ENCODE data around the gene MRTFA. TPM values are rescaled to one million over a fixed set of nuclear protein-coding genes. Genes with fewer than 3 reads are reported as not detected.

The MRTFA gene
- total and polyA plus RNA-seq, 9 of the 15 experiments (the other 6 are each of a cell fraction or from before 2014, with no cell fraction given) = 0.84 to 21.1 (median 3.7) TPM

GRCh38 chr22:40432625-40433024 lies 203.9 kb downstream of the MRTFA start:
- ATAC-seq (no peak), DNase-seq (ENCODE audit: extremely low read depth in 1 of 4, low spot score in 3 of 4) (no peak), FAIRE-seq (no peak)
- POLR2A ChIA-PET = no interaction called here
- 81% methylated on average over 2 of the region's 2 CpGs for WGBS (ENCODE audit: insufficient coverage, low coverage, missing lambda C conversion rate)
- H3K9me3 ChIP-seq (replicated peaks; ENCODE audit: control insufficient read depth, insufficient read depth, low read depth, low read length) = no peaks in the 10 kb centered on the region
- no peaks in the 10 kb centered on the region for H3K9me1 ChIP-seq (ENCODE audit: control insufficient read depth, insufficient read depth, low read length)
- H2AFZ ChIP-seq (ENCODE audit: low read depth, low read length) = no peak overlapping the region
- peaks cover 0 to 20% of the 10 kb centered on the region in 2 experiments; a peak in 4 of 5 replicates for H3K4me1 ChIP-seq (replicated peaks in 1 of 2; ENCODE audit: control insufficient read depth in 2 of 2, insufficient read depth in 2 of 2, low read length in 2 of 2)
- no peak overlapping the region for H3K27ac ChIP-seq (ENCODE audit: extremely low read depth, low read depth, low read length)
- H3K79me2 ChIP-seq (ENCODE audit: control insufficient read depth, insufficient read depth, low read length) = peaks cover under 1% of the 10 kb centered on the region; the same call in 1 of the 3 replicates
- H3K9ac ChIP-seq (ENCODE audit: insufficient read depth in 1 of 2, low read depth in 2 of 2, low read length in 2 of 2) = no peak overlapping the region
- no peaks in the 10 kb centered on the region for H3K27me3 ChIP-seq (ENCODE audit: control insufficient read depth in 2 of 2, insufficient read depth in 2 of 2, low read length in 2 of 2)
- H3K36me3 ChIP-seq (ENCODE audit: control insufficient read depth, insufficient read depth, low read length) = peaks cover 42% of the 10 kb centered on the region; the same call in 2 of the 3 replicates
- CTCF ChIA-PET (ENCODE audit: low intra/inter-chr PET ratio) = no interaction called here
- intact Hi-C loops (cut with micrococcal nuclease) (no loop called here), in situ Hi-C loops (cut with MboI) (loop anchor here (5.0 to 10.0 kb wide), 2 partner anchors 55 to 212 kb away; no protein-coding TSS in a partner anchor)
- 0 out of 2 replicates have a peak, but pooled peaks cover 3% of the 10 kb centered on the region for H4K20me1 ChIP-seq (replicated peaks; ENCODE audit: control insufficient read depth, insufficient read depth, low read length)
- no TSS peak for BruUV-seq (replicated peaks)
- H3K4me2 ChIP-seq (ENCODE audit: insufficient read depth, low read length) = no peak overlapping the region
- no peak overlapping the region for H3K4me3 ChIP-seq
- TF ChIP-seq BCL6 (CRISPR knock-in tag; IDR thresholded peaks at IDR 0.05) = no peak
- TF ChIP-seq SMC3 (conservative IDR thresholded peaks at IDR 0.05; ENCODE audit: insufficient read depth, low read depth, low read length) = no peak
- TF ChIP-seq ZBTB2 (IDR thresholded peaks at IDR 0.05) = no peak
- TF ChIP-seq NCOA4 (IDR thresholded peaks at IDR 0.05; ENCODE audit: partially characterized antibody) = no peak
- no peak for TF ChIP-seq DLX4 (CRISPR knock-in tag; IDR thresholded peaks at IDR 0.05)
- TF ChIP-seq SIX5 (IDR thresholded peaks at IDR 0.05; ENCODE audit: borderline replicate concordance in 1 of 2, insufficient read depth in 1 of 2, low read depth in 1 of 2, low read length in 2 of 2) = no peak
- no peak for TF ChIP-seq OTX1 (CRISPR knock-in tag; IDR thresholded peaks at IDR 0.05)
- no peak for TF ChIP-seq TFE3 (CRISPR knock-in tag; IDR thresholded peaks at IDR 0.05)
- no peak for TF ChIP-seq ARID2 (IDR thresholded peaks at IDR 0.05)
- TF ChIP-seq MEF2D (tag; conservative IDR thresholded peaks at IDR 0.05; ENCODE audit: low read depth) = no peak
- TF ChIP-seq CREB3 (tag; conservative IDR thresholded peaks at IDR 0.05; ENCODE audit: low read depth) = no peak
- TF ChIP-seq PBX2 (CRISPR knock-in tag; IDR thresholded peaks at IDR 0.05; ENCODE audit: low read depth) = no peak
- TF ChIP-seq PBX2 (tag; conservative IDR thresholded peaks at IDR 0.05; ENCODE audit: low read depth) = no peak
- TF ChIP-seq ZNF584 (CRISPR knock-in tag; IDR thresholded peaks at IDR 0.05; ENCODE audit: low read depth) = no peak
- TF ChIP-seq CBX3 (IDR thresholded peaks at IDR 0.05; ENCODE audit: borderline replicate concordance in 1 of 2, low read length in 2 of 2) = no peak
- no peak for TF ChIP-seq ZC3H4 (CRISPR knock-in tag; IDR thresholded peaks at IDR 0.05; ENCODE audit: borderline replicate concordance)
